ENCODE results near the gene CLEC16A. TPM values are rescaled to one million over a fixed set of nuclear protein-coding genes. Genes with fewer than 3 reads are reported as not detected.

Gene CLEC16A
- total and polyA plus RNA-seq, 2 experiments from 2014 or later: 9.9 to 24.1 TPM

DNA sequence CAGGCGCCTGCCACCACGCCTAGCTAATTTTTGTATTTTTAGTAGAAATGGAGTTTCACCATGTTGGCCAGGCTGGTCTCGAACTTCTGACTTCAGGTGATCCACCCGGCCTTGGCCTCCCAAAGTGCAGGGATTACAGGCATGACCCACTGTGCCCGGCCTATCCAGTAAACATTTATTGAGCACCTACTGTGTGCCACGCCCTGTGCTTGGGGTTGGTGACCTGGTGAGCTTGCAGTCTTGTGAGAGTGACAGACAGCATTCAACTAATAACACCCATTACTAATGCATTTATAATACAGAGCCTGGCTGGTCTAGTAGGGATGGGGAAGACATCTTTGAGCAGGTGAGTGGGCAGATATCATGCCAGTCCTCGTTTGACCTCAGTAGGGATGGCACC lies 198.6 kb downstream of the CLEC16A start:
- Mint-ChIP-seq H3K27ac (no peak overlapping the region), H3K4me3 (no peak overlapping the region)
- ATAC-seq: no peak

More for the DNA sequence above, 198.6 kb downstream of the CLEC16A start:
- Mint-ChIP-seq H3K27me3 (ENCODE audit: insufficient read depth, low read depth, poor library complexity) (no peaks in the 10 kb centered on the region), H3K36me3 (ENCODE audit: low read depth) (no peaks in the 10 kb centered on the region), H3K4me1 (peaks cover 22% of the 10 kb centered on the region), H3K9me3 (no peaks in the 10 kb centered on the region)
- no peak overlapping the region for H3K4me3 ChIP-seq
- H4K20me1 ChIP-seq (replicated peaks; ENCODE audit: insufficient read depth): no peaks in the 10 kb centered on the region
- H3K4me1 ChIP-seq (ENCODE audit: insufficient read depth): no peaks in the 10 kb centered on the region; the same call in 1 of the 2 replicates
- H3K27ac ChIP-seq (ENCODE audit: low read depth): no peak overlapping the region
- H3K27me3 ChIP-seq (ENCODE audit: insufficient read depth): no peaks in the 10 kb centered on the region
- no peak for TF ChIP-seq ZNF114 (CRISPR knock-in tag; IDR thresholded peaks at IDR 0.05)
- TF ChIP-seq NANOG (IDR thresholded peaks at IDR 0.05; ENCODE audit: borderline replicate concordance): no peak
- TF ChIP-seq CREB1 (CRISPR knock-in tag; IDR thresholded peaks at IDR 0.05; ENCODE audit: low read depth): no peak
- TF ChIP-seq, protein P1, sequence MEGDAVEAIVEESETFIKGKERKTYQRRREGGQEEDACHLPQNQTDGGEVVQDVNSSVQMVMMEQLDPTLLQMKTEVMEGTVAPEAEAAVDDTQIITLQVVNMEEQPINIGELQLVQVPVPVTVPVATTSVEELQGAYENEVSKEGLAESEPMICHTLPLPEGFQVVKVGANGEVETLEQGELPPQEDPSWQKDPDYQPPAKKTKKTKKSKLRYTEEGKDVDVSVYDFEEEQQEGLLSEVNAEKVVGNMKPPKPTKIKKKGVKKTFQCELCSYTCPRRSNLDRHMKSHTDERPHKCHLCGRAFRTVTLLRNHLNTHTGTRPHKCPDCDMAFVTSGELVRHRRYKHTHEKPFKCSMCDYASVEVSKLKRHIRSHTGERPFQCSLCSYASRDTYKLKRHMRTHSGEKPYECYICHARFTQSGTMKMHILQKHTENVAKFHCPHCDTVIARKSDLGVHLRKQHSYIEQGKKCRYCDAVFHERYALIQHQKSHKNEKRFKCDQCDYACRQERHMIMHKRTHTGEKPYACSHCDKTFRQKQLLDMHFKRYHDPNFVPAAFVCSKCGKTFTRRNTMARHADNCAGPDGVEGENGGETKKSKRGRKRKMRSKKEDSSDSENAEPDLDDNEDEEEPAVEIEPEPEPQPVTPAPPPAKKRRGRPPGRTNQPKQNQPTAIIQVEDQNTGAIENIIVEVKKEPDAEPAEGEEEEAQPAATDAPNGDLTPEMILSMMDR (conservative IDR thresholded peaks at IDR 0.05; ENCODE audit: low read depth in 2 of 2): no peak
- TF ChIP-seq, protein P2, sequence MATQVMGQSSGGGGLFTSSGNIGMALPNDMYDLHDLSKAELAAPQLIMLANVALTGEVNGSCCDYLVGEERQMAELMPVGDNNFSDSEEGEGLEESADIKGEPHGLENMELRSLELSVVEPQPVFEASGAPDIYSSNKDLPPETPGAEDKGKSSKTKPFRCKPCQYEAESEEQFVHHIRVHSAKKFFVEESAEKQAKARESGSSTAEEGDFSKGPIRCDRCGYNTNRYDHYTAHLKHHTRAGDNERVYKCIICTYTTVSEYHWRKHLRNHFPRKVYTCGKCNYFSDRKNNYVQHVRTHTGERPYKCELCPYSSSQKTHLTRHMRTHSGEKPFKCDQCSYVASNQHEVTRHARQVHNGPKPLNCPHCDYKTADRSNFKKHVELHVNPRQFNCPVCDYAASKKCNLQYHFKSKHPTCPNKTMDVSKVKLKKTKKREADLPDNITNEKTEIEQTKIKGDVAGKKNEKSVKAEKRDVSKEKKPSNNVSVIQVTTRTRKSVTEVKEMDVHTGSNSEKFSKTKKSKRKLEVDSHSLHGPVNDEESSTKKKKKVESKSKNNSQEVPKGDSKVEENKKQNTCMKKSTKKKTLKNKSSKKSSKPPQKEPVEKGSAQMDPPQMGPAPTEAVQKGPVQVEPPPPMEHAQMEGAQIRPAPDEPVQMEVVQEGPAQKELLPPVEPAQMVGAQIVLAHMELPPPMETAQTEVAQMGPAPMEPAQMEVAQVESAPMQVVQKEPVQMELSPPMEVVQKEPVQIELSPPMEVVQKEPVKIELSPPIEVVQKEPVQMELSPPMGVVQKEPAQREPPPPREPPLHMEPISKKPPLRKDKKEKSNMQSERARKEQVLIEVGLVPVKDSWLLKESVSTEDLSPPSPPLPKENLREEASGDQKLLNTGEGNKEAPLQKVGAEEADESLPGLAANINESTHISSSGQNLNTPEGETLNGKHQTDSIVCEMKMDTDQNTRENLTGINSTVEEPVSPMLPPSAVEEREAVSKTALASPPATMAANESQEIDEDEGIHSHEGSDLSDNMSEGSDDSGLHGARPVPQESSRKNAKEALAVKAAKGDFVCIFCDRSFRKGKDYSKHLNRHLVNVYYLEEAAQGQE (IDR thresholded peaks at IDR 0.05; ENCODE audit: unreplicated experiment): no peak
- TF ChIP-seq ETS1 (IDR thresholded peaks at IDR 0.05): no peak
- TF ChIP-seq ZNF331 (CRISPR knock-in tag; IDR thresholded peaks at IDR 0.05; ENCODE audit: low read depth): no peak
- H3K9me2 ChIP-seq (ENCODE audit: insufficient read depth): peaks cover 3% of the 10 kb centered on the region; the same call in 1 of the 2 replicates
- no peaks in the 10 kb centered on the region for H3F3A ChIP-seq (replicated peaks; ENCODE audit: low read depth)
- no peaks in the 10 kb centered on the region for H3K79me2 ChIP-seq (replicated peaks; ENCODE audit: insufficient read depth)
- DNase-seq (ENCODE audit: low spot score): no peak
- H3K4me2 ChIP-seq: no peak overlapping the region
- H3K36me3 ChIP-seq (ENCODE audit: insufficient read depth): no peaks in the 10 kb centered on the region
- H2AFZ ChIP-seq: no peak overlapping the region

Data from GM23338 (cell line).